SU-DHL-6 (cell line): Measurements from ENCODE around the gene TARDBP.

Experiments
- CTCF ChIP-seq: fragments of 200-600 bp; sonication (generic); IDR thresholded peaks from one replicate; pipeline ENCODE4 v1.5.1; 2017; ENCODE audit warnings: antibody characterized with exemption, mild to moderate bottlenecking, low read length, moderate library complexity; ENCODE audit not compliant: insufficient read depth, poor library complexity, severe bottlenecking
- EZH2phosphoT487 ChIP-seq: fragments of 200-600 bp; sonication (generic), shearing (Covaris generic); conservative IDR thresholded peaks from 2 replicates; pipeline ENCODE4 v1.6.1; 2018; ENCODE audit warnings: mild to moderate bottlenecking, antibody characterized with exemption, low read length, moderate library complexity, mixed read lengths

GRCh38 chr1:11064942-11065341 lies 52.5 kb downstream of the TARDBP start:
- TF ChIP-seq CTCF (no peak), EZH2phosphoT487 (no peak)
